Keratinocyte (primary cell): ENCODE results near the gene TMEM125. TPM values are rescaled to one million over a fixed set of nuclear protein-coding genes. Genes with fewer than 3 reads are reported as not detected.

ENCODE experiments used
- DNase-seq: peaks from one replicate; pipeline ENCODE4 v3.0.0-alpha.2; 2011; ENCODE audit warnings: low read depth, missing footprints, low spot score
- FAIRE-seq: peaks from 2 replicates; lab custom pipeline; 2011; peaks lifted over from hg19 to GRCh38; lab: Jason Lieb, UNC
- H2AFZ ChIP-seq: 2 replicates; pipeline ENCODE4 v1.6.0; 2012; ENCODE audit warnings: low read length, control low read depth, inconsistent platforms; ENCODE audit not compliant: control insufficient read depth
- H3K27ac ChIP-seq: 2 replicates; pipeline ENCODE4 v1.5.1; 2011; ENCODE audit warnings: low read length; ENCODE audit not compliant: control insufficient read depth, insufficient read depth
- H3K27me3 ChIP-seq: 3 replicates; pipeline ENCODE4 v1.6.0; 2011; ENCODE audit warnings: low read length; ENCODE audit not compliant: control insufficient read depth, insufficient read depth; ENCODE audit errors: extremely low read depth
- H3K36me3 ChIP-seq, 2 experiments: 2 replicates in 1 of 2; 3 replicates in 1 of 2; pipeline ENCODE4 v1.5.1; 2011; ENCODE audit warnings: low read length in 2 of 2, mild to moderate bottlenecking in 1 of 2; ENCODE audit not compliant: control insufficient read depth in 2 of 2, insufficient read depth in 2 of 2; ENCODE audit errors: extremely low read depth in 1 of 2
- H3K4me1 ChIP-seq: 3 replicates; pipeline ENCODE4 v1.5.1; 2011; ENCODE audit warnings: low read length; ENCODE audit not compliant: control insufficient read depth, insufficient read depth; ENCODE audit errors: extremely low read depth
- H3K4me2 ChIP-seq: 3 replicates; pipeline ENCODE4 v1.6.0; 2011; ENCODE audit warnings: low read depth, low read length; ENCODE audit not compliant: control insufficient read depth, insufficient read depth; ENCODE audit errors: extremely low read depth
- H3K4me3 ChIP-seq, 3 experiments: fragments of 200-600 bp in 1 of 3; sonication (generic) in 1 of 3; 2 replicates in 2 of 3; 3 replicates in 1 of 3; pipeline ENCODE4 v1.5.1; 2011 to 2016; ENCODE audit warnings: low read length in 3 of 3, mild to moderate bottlenecking in 3 of 3, control low read depth in 2 of 3, inconsistent platforms in 1 of 3, low read depth in 1 of 3, mixed read lengths in 1 of 3, mixed run types in 1 of 3, moderate library complexity in 1 of 3; ENCODE audit not compliant: control insufficient read depth in 2 of 3, insufficient read depth in 2 of 3; ENCODE audit errors: extremely low read depth in 1 of 3
- H3K79me2 ChIP-seq: 2 replicates; pipeline ENCODE4 v1.6.0; 2012; ENCODE audit warnings: low read length; ENCODE audit not compliant: control insufficient read depth, insufficient read depth
- H3K9ac ChIP-seq: 3 replicates; pipeline ENCODE4 v1.6.0; 2011; ENCODE audit warnings: low read length; ENCODE audit not compliant: control insufficient read depth, insufficient read depth; ENCODE audit errors: extremely low read depth
- H3K9me1 ChIP-seq: 3 replicates; pipeline ENCODE4 v1.6.0; 2011; ENCODE audit warnings: low read length; ENCODE audit not compliant: control insufficient read depth, insufficient read depth; ENCODE audit errors: extremely low read depth
- H3K9me3 ChIP-seq: 2 replicates; pipeline ENCODE4 v1.5.1; 2012; ENCODE audit warnings: low read depth, low read length; ENCODE audit not compliant: control insufficient read depth
- H4K20me1 ChIP-seq: 3 replicates; pipeline ENCODE4 v1.6.0; 2011; ENCODE audit warnings: low read length; ENCODE audit not compliant: control insufficient read depth, insufficient read depth; ENCODE audit errors: extremely low read depth
- EZH2 ChIP-seq: IDR thresholded peaks from one replicate; pipeline ENCODE4 v1.6.1; 2012; ENCODE audit warnings: inconsistent platforms, mild to moderate bottlenecking, low read length, moderate library complexity
- dilution Hi-C: fragments of 300-500 bp; cut with MboI; formaldehyde crosslinking; loops from one replicate; pipeline ENCODE4 v1.7.0; 2020; ENCODE audit warnings: low sequenced_read_pairs; ENCODE audit not compliant: extremely low pct_ligation_motif_present
- polyA plus RNA-seq, 5 experiments: library from polyadenylated mRNA; depleted of rRNA in 3 of 5; stranded (reverse) in 3 of 5; stranded (forward) in 1 of 5; unstranded in 1 of 5; fragments of >200 nt; gene quantifications; 1 replicate in 1 of 5; 2 replicates in 3 of 5; 3 replicates in 1 of 5; pipeline versions ENCODE4 v1.2.1 to v1.2.3, GENCODE V29; 2011 to 2012; ENCODE audit warnings: missing spikeins in 2 of 5, low read depth in 1 of 5, low replicate concordance in 1 of 5
- TF ChIP-seq, protein P1 (sequence below), 3 experiments: IDR thresholded peaks in 1 of 3; conservative IDR thresholded peaks in 1 of 3; optimal IDR thresholded peaks in 1 of 3; 2 replicates in 2 of 3; 3 replicates in 1 of 3; pipeline versions ENCODE3 to v1.5.1; 2011; ENCODE audit warnings: low read length in 3 of 3, mild to moderate bottlenecking in 3 of 3, moderate library complexity in 2 of 3, control low read depth in 1 of 3, inconsistent platforms in 1 of 3; ENCODE audit not compliant: insufficient read depth in 2 of 3; ENCODE audit errors: extremely low read depth in 1 of 3

Gene TMEM125
- polyA plus RNA-seq, 1 donor (not counting 4 experiments of a cell fraction or from before 2014, with no cell fraction given): 0.92 TPM

DNA sequence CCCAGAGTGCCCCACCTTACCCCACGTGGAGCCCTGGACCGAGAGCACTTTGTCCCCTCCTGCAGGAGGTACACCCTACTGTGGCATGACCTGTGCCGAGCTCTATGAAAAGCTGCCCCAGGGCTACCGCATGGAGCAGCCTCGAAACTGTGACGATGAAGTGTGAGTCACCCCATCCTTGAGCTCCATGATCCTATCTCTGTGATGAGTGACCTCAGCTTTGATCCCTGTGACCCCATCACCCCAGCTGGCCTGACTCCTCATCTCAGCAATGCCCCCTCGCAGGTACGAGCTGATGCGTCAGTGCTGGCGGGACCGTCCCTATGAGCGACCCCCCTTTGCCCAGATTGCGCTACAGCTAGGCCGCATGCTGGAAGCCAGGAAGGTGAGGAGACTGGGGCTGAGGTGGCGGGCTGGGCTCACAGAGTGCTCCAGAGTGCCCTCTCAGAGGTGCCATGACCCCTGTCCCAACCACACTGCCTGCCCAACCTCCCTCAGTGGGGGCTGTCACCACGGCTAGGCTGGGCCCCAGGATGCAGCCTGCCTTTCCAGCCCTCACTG is 51.6 kb downstream of the TMEM125 start:
- H3K9ac ChIP-seq: no peak overlapping the region
- no peak for FAIRE-seq

DNA sequence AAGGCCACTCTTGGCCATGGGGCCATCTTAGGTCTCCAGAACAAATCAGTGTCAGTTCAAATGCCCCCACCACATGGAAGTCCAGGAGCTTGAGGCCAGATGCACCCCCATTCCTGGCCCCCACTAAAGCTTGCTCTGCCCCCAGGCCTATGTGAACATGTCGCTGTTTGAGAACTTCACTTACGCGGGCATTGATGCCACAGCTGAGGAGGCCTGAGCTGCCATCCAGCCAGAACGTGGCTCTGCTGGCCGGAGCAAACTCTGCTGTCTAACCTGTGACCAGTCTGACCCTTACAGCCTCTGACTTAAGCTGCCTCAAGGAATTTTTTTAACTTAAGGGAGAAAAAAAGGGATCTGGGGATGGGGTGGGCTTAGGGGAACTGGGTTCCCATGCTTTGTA is 52.7 kb downstream of the TMEM125 start:
- Histone ChIP-seq H3K9me3 (no peaks in the 10 kb centered on the region), H2AFZ (no peak overlapping the region), H3K79me2 (no peaks in the 10 kb centered on the region), H3K36me3 (no peaks in the 10 kb centered on the region), H3K27ac (no peak overlapping the region), H3K4me3 (no peak overlapping the region), H3K4me2 (no peak overlapping the region), H3K4me1 (no peaks in the 10 kb centered on the region), H3K9me1 (no peaks in the 10 kb centered on the region), H3K27me3 (no peaks in the 10 kb centered on the region), H3K9ac (no peak overlapping the region), H4K20me1 (no peaks in the 10 kb centered on the region)
- DNase-seq: no peak
- no peak for FAIRE-seq
- TF ChIP-seq EZH2: no peak
- TF ChIP-seq, protein P1, sequence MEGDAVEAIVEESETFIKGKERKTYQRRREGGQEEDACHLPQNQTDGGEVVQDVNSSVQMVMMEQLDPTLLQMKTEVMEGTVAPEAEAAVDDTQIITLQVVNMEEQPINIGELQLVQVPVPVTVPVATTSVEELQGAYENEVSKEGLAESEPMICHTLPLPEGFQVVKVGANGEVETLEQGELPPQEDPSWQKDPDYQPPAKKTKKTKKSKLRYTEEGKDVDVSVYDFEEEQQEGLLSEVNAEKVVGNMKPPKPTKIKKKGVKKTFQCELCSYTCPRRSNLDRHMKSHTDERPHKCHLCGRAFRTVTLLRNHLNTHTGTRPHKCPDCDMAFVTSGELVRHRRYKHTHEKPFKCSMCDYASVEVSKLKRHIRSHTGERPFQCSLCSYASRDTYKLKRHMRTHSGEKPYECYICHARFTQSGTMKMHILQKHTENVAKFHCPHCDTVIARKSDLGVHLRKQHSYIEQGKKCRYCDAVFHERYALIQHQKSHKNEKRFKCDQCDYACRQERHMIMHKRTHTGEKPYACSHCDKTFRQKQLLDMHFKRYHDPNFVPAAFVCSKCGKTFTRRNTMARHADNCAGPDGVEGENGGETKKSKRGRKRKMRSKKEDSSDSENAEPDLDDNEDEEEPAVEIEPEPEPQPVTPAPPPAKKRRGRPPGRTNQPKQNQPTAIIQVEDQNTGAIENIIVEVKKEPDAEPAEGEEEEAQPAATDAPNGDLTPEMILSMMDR (optimal IDR thresholded peaks at IDR 0.05 in 1 of 3, IDR thresholded peaks at IDR 0.05 in 1 of 3, conservative IDR thresholded peaks at IDR 0.05 in 1 of 3; ENCODE audit: extremely low read depth in 1 of 3, insufficient read depth in 2 of 3, low read length in 3 of 3): no peak
- dilution Hi-C loops: no loop called here

More for the DNA sequence above, 51.6 kb downstream of the TMEM125 start:
- H3K4me3 ChIP-seq: no peak overlapping the region
- TF ChIP-seq EZH2: no peak
- TF ChIP-seq, protein P1 (optimal IDR thresholded peaks at IDR 0.05 in 1 of 3, IDR thresholded peaks at IDR 0.05 in 1 of 3, conservative IDR thresholded peaks at IDR 0.05 in 1 of 3; ENCODE audit: extremely low read depth in 1 of 3, insufficient read depth in 2 of 3, low read length in 3 of 3): no peak
- H3K79me2 ChIP-seq: no peaks in the 10 kb centered on the region
- no peak overlapping the region for H3K27ac ChIP-seq
- no peaks in the 10 kb centered on the region for H3K4me1 ChIP-seq
- dilution Hi-C loops: no loop called here
- no peaks in the 10 kb centered on the region for H4K20me1 ChIP-seq
- H2AFZ ChIP-seq: no peak overlapping the region
- no peaks in the 10 kb centered on the region for H3K9me3 ChIP-seq
- no peak overlapping the region for H3K4me2 ChIP-seq
- H3K36me3 ChIP-seq: no peaks in the 10 kb centered on the region
- DNase-seq: no peak
- H3K27me3 ChIP-seq: no peaks in the 10 kb centered on the region
- no peaks in the 10 kb centered on the region for H3K9me1 ChIP-seq

Other genes starting within 250 kb of the TMEM125 start
- gene EBNA1BP2, start 97.7 kb upstream of the TMEM125 start, polyA plus RNA-seq: 53.2 to 140 TPM (median 122 TPM) in 3 replicates
- gene CFAP57, start 97.7 kb upstream of the TMEM125 start, polyA plus RNA-seq: 0.24 to 0.39 TPM (median 0.32 TPM) in 3 replicates
- 4.6 to 6.4 TPM (median 5.6 TPM) in 3 replicates for gene C1orf210, start 15.6 kb downstream of the TMEM125 start, polyA plus RNA-seq
- 0.03 TPM in 1 of 3 replicates, not detected in the others for gene TIE1, start 31.0 kb downstream of the TMEM125 start, polyA plus RNA-seq
- gene MPL, start 67.8 kb downstream of the TMEM125 start, polyA plus RNA-seq: 0.07 TPM in 1 of 3 replicates, not detected in the others
- gene CDC20, start 89.0 kb downstream of the TMEM125 start, polyA plus RNA-seq: 13.6 to 102 TPM (median 84.2 TPM) in 3 replicates
- gene ELOVL1, start 98.0 kb downstream of the TMEM125 start, polyA plus RNA-seq: 277 to 331 TPM (median 283 TPM) in 3 replicates
- 11.1 to 28.7 TPM (median 14.3 TPM) in 3 replicates for gene MED8, start 119.8 kb downstream of the TMEM125 start, polyA plus RNA-seq
- gene SZT2, start 119.9 kb downstream of the TMEM125 start, polyA plus RNA-seq: 5.9 to 6.7 TPM (median 6.1 TPM) in 3 replicates
- 26.4 to 39.6 TPM (median 26.9 TPM) in 3 replicates for gene HYI, start 183.9 kb downstream of the TMEM125 start, polyA plus RNA-seq